GM12878 (cell line): Measurements from ENCODE around the gene MEDAG. TPM values are rescaled to one million over a fixed set of nuclear protein-coding genes. Genes with fewer than 3 reads are reported as not detected.

ENCODE experiments used
- ATAC-seq: fragments of 200-7000 bp; cut with Tn5 transposase; 3 replicates; pipeline ENCODE4 v1.9.1; 2020; ENCODE audit warnings: mild to moderate bottlenecking, moderate library complexity
- BruUV-seq: library from RNA; stranded (reverse); fragments of 400-500 nt; replicated peaks from 2 replicates; lab custom pipeline; 2021; lab: Mats Ljungman, UMichigan
- CTCF ChIA-PET: fragments of 300-600 bp; sonication (Branson Sonifier 250); formaldehyde crosslinking; extraction: SDS; loops from one replicate; lab custom pipeline; 2021; ENCODE audit warnings: inconsistent platforms; lab: Yijun Ruan, JAX
- POLR2A ChIA-PET: fragments of 350-600 bp; formaldehyde crosslinking; extraction: SDS; loops from one replicate; lab custom pipeline; 2021; ENCODE audit warnings: inconsistent platforms; lab: Charles Lee
- RAD21 ChIA-PET: fragments of 300-600 bp; sonication (Branson Sonifier 250); formaldehyde crosslinking; loops from one replicate; lab custom pipeline; 2023; ENCODE audit warnings: antibody characterized with exemption; ENCODE audit not compliant: unreplicated experiment; lab: Charles Lee
- SMC1A ChIA-PET: fragments of 300-600 bp; sonication (Branson Sonifier 250); formaldehyde crosslinking; loops from one replicate; lab custom pipeline; 2023; ENCODE audit not compliant: unreplicated experiment, uncharacterized antibody; lab: Charles Lee
- DNase-seq: peaks from one replicate; pipeline ENCODE4 v3.0.0-alpha.2; 2011; ENCODE audit warnings: low read depth, low spot score
- FAIRE-seq: peaks from 3 replicates; lab custom pipeline; 2011; peaks lifted over from hg19 to GRCh38; lab: Jason Lieb, UNC
- H2AFZ ChIP-seq: 2 replicates; pipeline ENCODE4 v1.6.0; 2011; ENCODE audit warnings: low read depth, low read length, control low read depth; ENCODE audit not compliant: control insufficient read depth
- H3K27ac ChIP-seq: 2 replicates; pipeline ENCODE4 v1.5.1; 2011; ENCODE audit warnings: control low read depth; ENCODE audit not compliant: control insufficient read depth, insufficient read depth
- H3K27me3 ChIP-seq, 2 experiments: replicated peaks in 1 of 2; 2 replicates each; pipeline versions ENCODE4 v1.6.0 to v1.6.1; 2011; ENCODE audit warnings: low read length in 1 of 2; ENCODE audit not compliant: control insufficient read depth in 2 of 2, insufficient read depth in 2 of 2
- H3K36me3 ChIP-seq, 2 experiments: 2 replicates each; pipeline ENCODE4 v1.5.1; 2011; ENCODE audit warnings: low read length in 1 of 2; ENCODE audit not compliant: control insufficient read depth in 2 of 2, insufficient read depth in 2 of 2
- H3K4me1 ChIP-seq: 2 replicates; pipeline ENCODE4 v1.6.1; 2011; ENCODE audit warnings: mild to moderate bottlenecking, low read length, moderate library complexity, mixed read lengths; ENCODE audit not compliant: control insufficient read depth, insufficient read depth
- H3K4me2 ChIP-seq: 2 replicates; pipeline ENCODE4 v1.6.0; 2011; ENCODE audit warnings: control low read depth; ENCODE audit not compliant: control insufficient read depth, insufficient read depth
- H3K4me3 ChIP-seq: fragments of 200-600 bp; sonication (generic); 2 replicates; pipeline ENCODE4 v1.5.1; 2016
- H3K79me2 ChIP-seq: 2 replicates; pipeline ENCODE4 v1.6.0; 2011; ENCODE audit warnings: low read length; ENCODE audit not compliant: control insufficient read depth, insufficient read depth
- H3K9ac ChIP-seq: 2 replicates; pipeline ENCODE4 v1.8.0; 2011; ENCODE audit warnings: low read length, control low read depth, mixed read lengths; ENCODE audit not compliant: control insufficient read depth, insufficient read depth
- H3K9me3 ChIP-seq: replicated peaks from 3 replicates; pipeline ENCODE4 v1.5.1; 2011; ENCODE audit warnings: mild to moderate bottlenecking, low read length; ENCODE audit not compliant: control insufficient read depth, insufficient read depth
- H4K20me1 ChIP-seq: 2 replicates; pipeline ENCODE4 v1.6.0; 2011; ENCODE audit not compliant: control insufficient read depth, insufficient read depth
- BRCA1 ChIP-seq: IDR thresholded peaks from 2 replicates; pipeline ENCODE4 v1.6.1; 2011; ENCODE audit warnings: low read depth, low read length, improper control_type of control experiment
- EZH2 ChIP-seq: IDR thresholded peaks from 2 replicates; pipeline ENCODE4 v1.6.1; 2012; ENCODE audit warnings: low read depth, mild to moderate bottlenecking, control low read depth, inconsistent platforms, low read length, borderline replicate concordance; ENCODE audit not compliant: control insufficient read depth
- REST ChIP-seq: IDR thresholded peaks from 2 replicates; pipeline ENCODE4 v1.6.1; 2012; ENCODE audit warnings: mild to moderate bottlenecking, low read depth, low read length
- SMC3 ChIP-seq: IDR thresholded peaks from 2 replicates; pipeline ENCODE4 v1.6.1; 2011; ENCODE audit warnings: low read length, improper control_type of control experiment, borderline replicate concordance
- TBL1XR1 ChIP-seq: IDR thresholded peaks from 2 replicates; pipeline ENCODE4 v1.6.1; 2012; ENCODE audit warnings: low read depth, low read length, improper control_type of control experiment
- ZBED1 ChIP-seq: IDR thresholded peaks from 2 replicates; pipeline ENCODE4 v1.6.1; 2016; ENCODE audit warnings: borderline replicate concordance
- ZNF207 ChIP-seq: fragments of 450-650 bp; IDR thresholded peaks from 2 replicates; pipeline ENCODE4 v1.6.1; 2014; ENCODE audit warnings: antibody characterized with exemption, mild to moderate bottlenecking, borderline replicate concordance
- WGBS: methylation state at CpG from one replicate; pipeline ENCODE4 v1.1.6; 2016; ENCODE audit warnings: low lambda C conversion rate; ENCODE audit not compliant: insufficient replicate concordance, insufficient coverage; ENCODE audit errors: missing lambda C conversion rate; 5-methylcytosine and 5-hydroxymethylcytosine counted together
- in situ Hi-C: fragments of 300-500 bp; cut with MboI; formaldehyde crosslinking; loops from 9 replicates; pipeline ENCODE4 v1.14.3; 2018; ENCODE audit warnings: mixed read lengths
- intact Hi-C: fragments of 100-400 bp; cut with micrococcal nuclease; formaldehyde crosslinking; loops from one replicate; pipeline ENCODE4 v1.14.2; 2022; ENCODE audit not compliant: unreplicated experiment
- polyA plus RNA-seq, 11 experiments: library from polyadenylated mRNA; depleted of rRNA in 4 of 11; unstranded in 6 of 11; stranded (reverse) in 5 of 11; fragments of >200 nt; fragmentation: Nextera tagmentation in 4 of 11; fragmentation: Illumina TruSeq in 1 of 11; extraction: Ambion mirVana in 4 of 11; extraction: Trizol in 1 of 11; gene quantifications; 1 replicate in 1 of 11; 2 replicates in 10 of 11; pipeline versions ENCODE4 v1.2.1 to v1.2.3, GENCODE V29; 2011 to 2016; ENCODE audit warnings: inconsistent platforms in 2 of 11, missing spikeins in 2 of 11, low read depth in 1 of 11
- total RNA-seq, 4 experiments: library from RNA; depleted of rRNA in 3 of 4; stranded (reverse); fragments of >200 nt in 3 of 4; fragmentation: Illumina TruSeq in 1 of 4; extraction: Trizol in 1 of 4; gene quantifications; 2 replicates each; pipeline versions ENCODE4 v1.2.1 to v1.2.3, GENCODE V29; 2013 to 2021

MEDAG gene
- total and polyA plus RNA-seq, 10 of the 15 experiments (the other 5 are each of a cell fraction or from before 2014, with no cell fraction given): 0.03 TPM; not detected in 9

- no peaks in the 10 kb centered on the region for H3K36me3 ChIP-seq
- in situ Hi-C loops: no loop called here
- POLR2A ChIA-PET: no interaction called here
- no peaks in the 10 kb centered on the region; the same call in 2 of the 3 replicates for H3K9me3 ChIP-seq
- peaks cover 1 to 11% of the 10 kb centered on the region in 2 experiments for H3K27me3 ChIP-seq
- no peak overlapping the region for H3K27ac ChIP-seq
- 19% methylated on average over 4 of the region's 4 CpGs for WGBS
- no peak overlapping the region for H3K4me3 ChIP-seq
- no TSS peak for BruUV-seq
- no peak for FAIRE-seq
- intact Hi-C loops: no loop called here
- CTCF ChIA-PET: interaction anchor here (0.8 kb wide), 1 partner anchor 15 kb away, joined by 3 read pairs; no protein-coding TSS in a partner anchor
- H3K9ac ChIP-seq: no peak overlapping the region
- no peaks in the 10 kb centered on the region; the same call in 1 of the 2 replicates for H4K20me1 ChIP-seq
- no peaks in the 10 kb centered on the region for H3K79me2 ChIP-seq
- TF ChIP-seq ZBED1 (no peak), BRCA1 (no peak), EZH2 (no peak), SMC3 (no peak), TBL1XR1 (no peak), REST (no peak), ZNF207 (no peak)
- no peak for ATAC-seq
- no peak overlapping the region for H3K4me2 ChIP-seq
- no peaks in the 10 kb centered on the region for H3K4me1 ChIP-seq
- no peak overlapping the region for H2AFZ ChIP-seq
- SMC1A ChIA-PET: no interaction called here
- RAD21 ChIA-PET: no interaction called here
- DNase-seq: no peak
These were observed 25.3 kb upstream of the MEDAG start for GRCh38 chr13:30880856-30881155.
